ENCODE data around the gene STMND1. TPM values are rescaled to one million over a fixed set of nuclear protein-coding genes. Genes with fewer than 3 reads are reported as not detected.
A peak's percentile ranks its signal among the peaks of the same experiment; 100 is the strongest.

Gene STMND1
- total RNA-seq, 1 experiment from 2014 or later = not detected

- ChIA-PET CTCF (interaction anchor here (0.7 to 1.3 kb wide), 5 partner anchors 10 to 982 kb away, joined by 3 to 4 read pairs (median 4); no protein-coding TSS in a partner anchor), POLR2A (no interaction called here)
- no peak for TF ChIP-seq CTCF (IDR thresholded peaks at IDR 0.05; ENCODE audit: unreplicated experiment)
- intact Hi-C loops (cut with micrococcal nuclease) = no loop called here
- no peak overlapping the region for H3K4me3 Mint-ChIP-seq (ENCODE audit: unreplicated experiment)
- no peaks in the 10 kb centered on the region for H3K9me3 Mint-ChIP-seq (ENCODE audit: unreplicated experiment)
- H3K27me3 Mint-ChIP-seq (ENCODE audit: insufficient read depth, unreplicated experiment) = peaks cover 19% of the 10 kb centered on the region
- no TSS peak for BruUV-seq (replicated peaks)
- H3K27ac Mint-ChIP-seq (ENCODE audit: low read depth, unreplicated experiment) = no peak overlapping the region
- peaks cover 6% of the 10 kb centered on the region for H3K4me1 Mint-ChIP-seq (ENCODE audit: insufficient read depth, unreplicated experiment)
- H3K36me3 Mint-ChIP-seq (ENCODE audit: insufficient read depth, unreplicated experiment) = no peaks in the 10 kb centered on the region
- no peak for DNase-seq (ENCODE audit: unreplicated experiment)
These were observed 1.0 kb upstream of the STMND1 start for GRCh38 chr6:17100806-17101205.

- POLR2A ChIA-PET = no interaction called here
- peaks cover 19% of the 10 kb centered on the region for H3K27me3 Mint-ChIP-seq (ENCODE audit: insufficient read depth, unreplicated experiment)
- peaks cover 6% of the 10 kb centered on the region for H3K4me1 Mint-ChIP-seq (ENCODE audit: insufficient read depth, unreplicated experiment)
- DNase-seq (ENCODE audit: unreplicated experiment) = no peak
- no peak for TF ChIP-seq CTCF (IDR thresholded peaks at IDR 0.05; ENCODE audit: unreplicated experiment)
- H3K9me3 Mint-ChIP-seq (ENCODE audit: unreplicated experiment) = no peaks in the 10 kb centered on the region
- no peak overlapping the region for H3K27ac Mint-ChIP-seq (ENCODE audit: low read depth, unreplicated experiment)
- intact Hi-C loops (cut with micrococcal nuclease) = no loop called here
- no TSS peak for BruUV-seq (replicated peaks)
- CTCF ChIA-PET = no interaction called here
- no peaks in the 10 kb centered on the region for H3K36me3 Mint-ChIP-seq (ENCODE audit: insufficient read depth, unreplicated experiment)
- peak overlapping the region; percentile 71 for H3K4me3 Mint-ChIP-seq (ENCODE audit: unreplicated experiment)
These were observed 514 bp downstream of the STMND1 start for GRCh38 chr6:17102258-17102870.

GRCh38 chr6:17103715-17104114 lies 1.9 kb downstream of the STMND1 start:
- peak; percentile 14 for DNase-seq (ENCODE audit: unreplicated experiment)
- intact Hi-C loops (cut with micrococcal nuclease) = no loop called here

GRCh38 chr6:17107863-17108262 lies 6.0 kb downstream of the STMND1 start:
- no peak for TF ChIP-seq CTCF (IDR thresholded peaks at IDR 0.05; ENCODE audit: unreplicated experiment)
- ChIA-PET POLR2A (no interaction called here), CTCF (interaction anchor here (0.5 to 0.6 kb wide), 2 partner anchors 474 to 579 kb away, joined by 3 to 4 read pairs; no protein-coding TSS in a partner anchor)
- Mint-ChIP-seq H3K9me3 (ENCODE audit: unreplicated experiment) (no peaks in the 10 kb centered on the region), H3K36me3 (ENCODE audit: insufficient read depth, unreplicated experiment) (no peaks in the 10 kb centered on the region), H3K27ac (ENCODE audit: low read depth, unreplicated experiment) (no peak overlapping the region), H3K4me3 (ENCODE audit: unreplicated experiment) (no peak overlapping the region), H3K4me1 (ENCODE audit: insufficient read depth, unreplicated experiment) (no peaks in the 10 kb centered on the region), H3K27me3 (ENCODE audit: insufficient read depth, unreplicated experiment) (no peaks in the 10 kb centered on the region)
- intact Hi-C loops (cut with micrococcal nuclease) = no loop called here
- no TSS peak for BruUV-seq (replicated peaks)
- no peak for DNase-seq (ENCODE audit: unreplicated experiment)

More at GRCh38 chr6:17103715-17104114, 1.9 kb downstream of the STMND1 start:
- Mint-ChIP-seq H3K9me3 (ENCODE audit: unreplicated experiment) (no peaks in the 10 kb centered on the region), H3K4me3 (ENCODE audit: unreplicated experiment) (no peak overlapping the region), H3K27ac (ENCODE audit: low read depth, unreplicated experiment) (no peak overlapping the region), H3K27me3 (ENCODE audit: insufficient read depth, unreplicated experiment) (peaks cover 19% of the 10 kb centered on the region), H3K4me1 (ENCODE audit: insufficient read depth, unreplicated experiment) (peaks cover 6% of the 10 kb centered on the region), H3K36me3 (ENCODE audit: insufficient read depth, unreplicated experiment) (no peaks in the 10 kb centered on the region)
- TF ChIP-seq CTCF (IDR thresholded peaks at IDR 0.05; ENCODE audit: unreplicated experiment) = no peak
- BruUV-seq (replicated peaks) = no TSS peak
- ChIA-PET CTCF (interaction anchor here (0.6 kb wide), 1 partner anchor 17 kb away, joined by 3 read pairs; no protein-coding TSS in a partner anchor), POLR2A (no interaction called here)

All from MCF 10A (cell line).